ENCODE measurements around the gene FNDC3B.

FNDC3B gene

GRCh38 chr3:172173316-172174254, 134.2 kb downstream of the FNDC3B start:
- no peaks in the 10 kb centered on the region; the same call in 1 of the 2 replicates for H3K36me3 ChIP-seq (ENCODE audit: insufficient read depth, low read length)
- no peak overlapping the region for H3K4me3 ChIP-seq (ENCODE audit: low read length, poor library complexity, severe bottlenecking)
- H3K9ac ChIP-seq (ENCODE audit: low read depth, low read length, poor library complexity, severe bottlenecking) = no peak overlapping the region
- no peak overlapping the region for H3K4me2 ChIP-seq (ENCODE audit: low read depth, low read length, poor library complexity, severe bottlenecking)
- H3K27me3 ChIP-seq (ENCODE audit: insufficient read depth, low read length, poor library complexity, severe bottlenecking) = no peaks in the 10 kb centered on the region
- no peaks in the 10 kb centered on the region for H3F3A ChIP-seq (ENCODE audit: low read depth)
- TF ChIP-seq CTCF (conservative IDR thresholded peaks at IDR 0.05; ENCODE audit: low read length) (no peak), EZH2phosphoT487 (IDR thresholded peaks at IDR 0.05; ENCODE audit: borderline replicate concordance) (no peak)
- no peak overlapping the region for H2AFZ ChIP-seq (ENCODE audit: low read length)
- H3K9me2 ChIP-seq (replicated peaks; ENCODE audit: low read depth, low read length) = no peaks in the 10 kb centered on the region
- peaks cover 5% of the 10 kb centered on the region; the same call in 1 of the 2 replicates for H3K79me2 ChIP-seq (ENCODE audit: insufficient read depth, low read length)
- H3K4me1 ChIP-seq (ENCODE audit: insufficient read depth, low read length, poor library complexity, severe bottlenecking) = peaks cover 5% of the 10 kb centered on the region
- no peaks in the 10 kb centered on the region for H3K9me3 ChIP-seq (ENCODE audit: insufficient read depth, low read depth, low read length)
- H4K20me1 ChIP-seq (ENCODE audit: insufficient read depth, low read length, poor library complexity, severe bottlenecking) = no peaks in the 10 kb centered on the region

GRCh38 chr3:172174513-172175253, 135.3 kb downstream of the FNDC3B start:
- Histone ChIP-seq H3K4me3 (ENCODE audit: low read length, poor library complexity, severe bottlenecking) (no peak overlapping the region), H3K4me2 (ENCODE audit: low read depth, low read length, poor library complexity, severe bottlenecking) (no peak overlapping the region), H3K79me2 (ENCODE audit: insufficient read depth, low read length) (peaks cover 5% of the 10 kb centered on the region; the same call in 1 of the 2 replicates), H3K27me3 (ENCODE audit: insufficient read depth, low read length, poor library complexity, severe bottlenecking) (no peaks in the 10 kb centered on the region), H3F3A (ENCODE audit: low read depth) (no peaks in the 10 kb centered on the region), H2AFZ (ENCODE audit: low read length) (no peak overlapping the region), H3K4me1 (ENCODE audit: insufficient read depth, low read length, poor library complexity, severe bottlenecking) (no peaks in the 10 kb centered on the region), H4K20me1 (ENCODE audit: insufficient read depth, low read length, poor library complexity, severe bottlenecking) (no peaks in the 10 kb centered on the region), H3K9ac (ENCODE audit: low read depth, low read length, poor library complexity, severe bottlenecking) (no peak overlapping the region), H3K9me2 (replicated peaks; ENCODE audit: low read depth, low read length) (no peaks in the 10 kb centered on the region), H3K36me3 (ENCODE audit: insufficient read depth, low read length) (no peaks in the 10 kb centered on the region), H3K9me3 (ENCODE audit: insufficient read depth, low read depth, low read length) (no peaks in the 10 kb centered on the region)
- no peak for TF ChIP-seq EZH2phosphoT487 (IDR thresholded peaks at IDR 0.05; ENCODE audit: borderline replicate concordance)
- TF ChIP-seq CTCF (conservative IDR thresholded peaks at IDR 0.05; ENCODE audit: low read length) = no peak

GRCh38 chr3:172175254-172175599, 135.8 kb downstream of the FNDC3B start:
- no peak overlapping the region for H3K4me3 ChIP-seq (ENCODE audit: low read length, poor library complexity, severe bottlenecking)
- H3K9ac ChIP-seq (ENCODE audit: low read depth, low read length, poor library complexity, severe bottlenecking) = no peak overlapping the region
- TF ChIP-seq EZH2phosphoT487 (IDR thresholded peaks at IDR 0.05; ENCODE audit: borderline replicate concordance) (no peak), CTCF (conservative IDR thresholded peaks at IDR 0.05; ENCODE audit: low read length) (no peak)
- H3K9me2 ChIP-seq (replicated peaks; ENCODE audit: low read depth, low read length) = no peaks in the 10 kb centered on the region
- no peaks in the 10 kb centered on the region for H3K27me3 ChIP-seq (ENCODE audit: insufficient read depth, low read length, poor library complexity, severe bottlenecking)
- no peak overlapping the region for H2AFZ ChIP-seq (ENCODE audit: low read length)
- no peaks in the 10 kb centered on the region for H3F3A ChIP-seq (ENCODE audit: low read depth)
- peaks cover 5% of the 10 kb centered on the region; the same call in 1 of the 2 replicates for H3K79me2 ChIP-seq (ENCODE audit: insufficient read depth, low read length)
- H4K20me1 ChIP-seq (ENCODE audit: insufficient read depth, low read length, poor library complexity, severe bottlenecking) = no peaks in the 10 kb centered on the region
- H3K4me1 ChIP-seq (ENCODE audit: insufficient read depth, low read length, poor library complexity, severe bottlenecking) = no peaks in the 10 kb centered on the region
- H3K9me3 ChIP-seq (ENCODE audit: insufficient read depth, low read depth, low read length) = no peaks in the 10 kb centered on the region
- H3K36me3 ChIP-seq (ENCODE audit: insufficient read depth, low read length) = no peaks in the 10 kb centered on the region
- H3K4me2 ChIP-seq (ENCODE audit: low read depth, low read length, poor library complexity, severe bottlenecking) = no peak overlapping the region

Data from Loucy (cell line).